ENCODE data around the gene SENP3. TPM values are rescaled to one million over a fixed set of nuclear protein-coding genes. Genes with fewer than 3 reads are reported as not detected.

Gene SENP3
- total RNA-seq (2022; extraction: Qiagen RNA extraction; ENCODE audit: low read depth) = 96.5 to 108 TPM (median 105 TPM) in 5 replicates

GRCh38 chr17:7561589-7562207 lies at the start of gene SENP3:
Gene SENP3 (plus strand): TSS chr17:7561919. CDS start chr17:7563077, 1,158 bp downstream.

DNA sequence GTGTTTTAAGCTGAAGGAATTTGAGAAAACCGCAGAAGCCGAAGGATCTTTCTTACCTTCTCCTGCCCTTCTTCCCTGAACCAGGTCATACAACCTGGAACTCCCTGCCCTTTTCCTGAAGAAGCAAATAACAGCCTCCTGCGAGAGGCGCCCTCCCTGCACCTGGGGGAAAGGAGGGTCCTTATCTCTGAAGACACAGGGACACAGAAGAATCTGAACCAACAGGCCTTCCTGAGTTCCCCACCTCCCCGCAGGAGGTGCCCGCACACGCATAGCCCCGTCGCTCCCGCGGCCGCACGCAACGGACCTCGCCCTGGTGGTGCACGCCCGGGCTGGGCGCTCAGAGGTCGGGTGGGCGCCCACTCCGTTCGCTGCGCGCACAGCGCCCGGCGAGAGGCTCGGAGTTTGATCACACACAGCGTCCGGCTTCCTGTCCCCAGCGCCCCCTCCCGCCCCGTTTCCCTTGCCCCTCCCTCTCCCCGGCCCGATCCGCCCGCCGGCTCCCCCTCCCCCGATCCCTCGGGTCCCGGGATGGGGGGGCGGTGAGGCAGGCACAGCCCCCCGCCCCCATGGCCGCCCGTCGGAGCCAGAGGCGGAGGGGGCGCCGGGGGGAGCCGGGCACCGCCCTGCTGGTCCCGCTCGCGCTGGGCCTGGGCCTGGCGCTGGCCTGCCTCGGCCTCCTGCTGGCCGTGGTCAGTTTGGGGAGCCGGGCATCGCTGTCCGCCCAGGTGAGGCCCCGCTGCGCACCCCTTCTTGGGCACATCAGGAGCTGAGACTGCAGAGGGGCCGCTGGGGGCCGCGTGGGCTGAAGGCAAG lies 12.9 kb upstream of the SENP3 start, which contains the start of gene TNFSF12:
TSS of gene TNFSF12 (plus strand) at position 474 of the 816 bp plus-strand sequence. CDS start at position 570, 96 bp downstream.

GRCh38 chr17:7558544-7559319 lies 3.0 kb upstream of the SENP3 start, which contains the start of gene TNFSF13:
Gene TNFSF13 (plus strand): TSS chr17:7558750. CDS start chr17:7559040, 290 bp downstream.

GRCh38 chr17:7579001-7579833 lies 17.5 kb downstream of the SENP3 start, which contains the start of gene CD68:
Gene CD68 (plus strand): TSS chr17:7579638. CDS start chr17:7579678, 40 bp downstream.

DNA sequence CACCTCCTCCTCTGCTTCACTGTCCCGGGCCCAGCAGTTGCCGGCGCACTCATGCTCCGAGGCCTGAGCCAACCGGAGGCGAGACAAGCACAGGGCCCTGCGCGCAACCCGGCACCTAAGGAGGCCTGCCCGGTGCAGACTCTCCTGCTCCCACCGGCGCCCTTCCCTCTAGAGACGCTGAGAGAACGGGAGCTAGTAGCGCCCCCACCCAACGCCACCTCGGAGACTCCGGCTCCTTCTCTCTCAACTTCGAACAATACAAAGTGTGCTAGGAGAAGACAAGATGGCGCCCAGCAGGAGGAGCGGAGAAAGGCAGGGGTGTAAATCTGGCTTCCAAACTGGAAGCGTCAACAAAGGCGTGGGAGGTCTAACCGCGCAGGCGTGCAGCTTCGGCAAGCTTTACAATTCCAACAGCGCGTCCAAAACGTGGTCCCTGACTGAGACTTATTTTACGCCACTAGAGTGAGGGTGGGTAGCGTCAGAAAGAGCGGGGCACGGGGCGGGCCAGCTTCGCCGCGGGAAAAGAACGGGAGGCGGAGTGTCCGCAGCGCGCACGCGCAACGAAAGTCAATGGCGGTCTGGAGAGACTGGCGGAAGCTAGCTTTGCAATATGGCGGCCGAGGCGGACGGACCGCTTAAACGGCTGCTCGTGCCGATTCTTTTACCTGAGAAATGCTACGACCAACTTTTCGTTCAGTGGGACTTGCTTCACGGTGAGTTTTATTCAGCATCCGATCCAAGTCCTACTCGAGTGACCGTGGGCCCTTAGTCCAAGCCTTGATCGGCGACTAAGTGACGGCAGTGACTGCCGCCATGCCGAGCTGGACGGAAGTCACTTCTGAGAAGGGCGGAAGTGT lies 21.8 kb downstream of the SENP3 start, which contains the start of gene MPDU1:
TSS of gene MPDU1 (plus strand) at position 600 of the 857 bp plus-strand sequence. CDS start at position 611, 11 bp downstream.

GRCh38 chr17:7589891-7590691 lies 28.4 kb downstream of the SENP3 start, which contains the start of gene SOX15:
Gene SOX15 (minus strand): TSS chr17:7590094. CDS start chr17:7589676, 418 bp downstream.

DNA sequence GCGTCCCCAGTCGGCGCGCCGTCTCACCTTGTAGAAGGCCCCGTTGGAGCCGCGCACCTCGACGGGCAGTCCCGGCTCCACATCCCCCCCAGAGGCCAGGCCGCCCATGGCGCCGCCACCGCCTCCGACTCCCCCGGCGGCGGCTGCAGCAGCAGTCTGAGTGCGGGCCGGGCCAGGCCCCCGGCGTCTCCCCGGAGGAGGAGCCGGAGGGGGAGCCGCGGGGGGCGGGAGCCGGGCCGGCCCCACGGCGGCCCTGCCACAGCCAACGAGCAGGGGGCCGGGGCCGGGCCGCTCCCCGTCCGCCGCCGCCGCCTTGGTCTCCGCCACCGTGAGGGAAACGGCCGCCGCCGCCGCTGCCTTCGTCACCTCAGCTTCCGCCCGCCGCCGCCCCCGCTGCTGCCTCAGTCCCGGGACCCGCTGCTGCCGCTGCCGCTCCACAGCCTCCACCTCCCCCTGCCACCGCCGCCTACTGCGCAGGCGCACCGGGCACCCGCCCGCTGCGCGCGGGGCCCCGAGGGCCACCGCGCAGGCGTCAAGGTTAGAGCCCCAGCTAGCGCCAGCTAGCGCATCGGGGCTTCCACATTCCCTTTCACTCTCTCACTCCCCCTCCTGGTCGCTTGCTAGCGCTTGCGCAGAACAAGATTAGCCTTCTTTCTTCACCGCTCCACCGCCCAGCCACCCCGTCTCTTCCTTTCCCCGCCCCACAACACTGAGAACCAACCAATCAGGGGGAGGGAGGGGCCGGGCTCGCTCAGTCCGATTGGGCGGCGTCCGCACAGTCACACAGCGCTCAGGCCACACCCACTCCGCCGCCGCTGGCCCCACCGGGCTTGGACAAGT lies 52.9 kb downstream of the SENP3 start, which contains the start of gene FXR2:
TSS of gene FXR2 (minus strand) at position 473 of the 840 bp plus-strand sequence. CDS start at position 108, 365 bp downstream.

Other genes starting within 250 kb of the SENP3 start
- gene GPS2, start 246.6 kb upstream of the SENP3 start, total RNA-seq (2022; extraction: Qiagen RNA extraction; ENCODE audit: low read depth) = 96.6 to 116 TPM (median 107 TPM) in 5 replicates
- 17.1 to 38.9 TPM (median 32.2 TPM) in 5 replicates for gene NEURL4, start 232.6 kb upstream of the SENP3 start, total RNA-seq (2022; extraction: Qiagen RNA extraction; ENCODE audit: low read depth)
- gene ACAP1, start 225.4 kb upstream of the SENP3 start, total RNA-seq (2022; extraction: Qiagen RNA extraction; ENCODE audit: low read depth) = 2.9 to 5.3 TPM (median 3.1 TPM) in 5 replicates
- gene KCTD11, start 209.8 kb upstream of the SENP3 start, total RNA-seq (2022; extraction: Qiagen RNA extraction; ENCODE audit: low read depth) = 10.1 to 14.9 TPM (median 13.1 TPM) in 5 replicates
- gene TMEM95, start 206.8 kb upstream of the SENP3 start, total RNA-seq (2022; extraction: Qiagen RNA extraction; ENCODE audit: low read depth) = not detected in 5 replicates
- gene TNK1, start 180.8 kb upstream of the SENP3 start, total RNA-seq (2022; extraction: Qiagen RNA extraction; ENCODE audit: low read depth) = 1.3 to 1.9 TPM (median 1.8 TPM) in 5 replicates
- 29.3 to 48.8 TPM (median 39.6 TPM) in 5 replicates for gene PLSCR3, start 167.4 kb upstream of the SENP3 start, total RNA-seq (2022; extraction: Qiagen RNA extraction; ENCODE audit: low read depth)
- gene TMEM256, start 157.8 kb upstream of the SENP3 start, total RNA-seq (2022; extraction: Qiagen RNA extraction; ENCODE audit: low read depth) = 179 to 229 TPM (median 210 TPM) in 5 replicates
- gene NLGN2, start 154.1 kb upstream of the SENP3 start, total RNA-seq (2022; extraction: Qiagen RNA extraction; ENCODE audit: low read depth) = 11.6 to 21.8 TPM (median 19.1 TPM) in 5 replicates
- not detected in 5 replicates for gene SPEM1, start 141.6 kb upstream of the SENP3 start, total RNA-seq (2022; extraction: Qiagen RNA extraction; ENCODE audit: low read depth)
- not detected in 5 replicates for gene SPEM2, start 136.3 kb upstream of the SENP3 start, total RNA-seq (2022; extraction: Qiagen RNA extraction; ENCODE audit: low read depth)
- not detected in 5 replicates for gene SPEM3, start 133.1 kb upstream of the SENP3 start, total RNA-seq (2022; extraction: Qiagen RNA extraction; ENCODE audit: low read depth)
- gene TMEM102, start 126.5 kb upstream of the SENP3 start, total RNA-seq (2022; extraction: Qiagen RNA extraction; ENCODE audit: low read depth) = 9.4 to 14.9 TPM (median 13.7 TPM) in 5 replicates
- 0.99 to 1.7 TPM (median 1.0 TPM) in 5 replicates for gene FGF11, start 122.4 kb upstream of the SENP3 start, total RNA-seq (2022; extraction: Qiagen RNA extraction; ENCODE audit: low read depth)
- 6.9 to 9.9 TPM (median 9.7 TPM) in 5 replicates for gene CHRNB1, start 116.9 kb upstream of the SENP3 start, total RNA-seq (2022; extraction: Qiagen RNA extraction; ENCODE audit: low read depth)
- gene ZBTB4, start 82.3 kb upstream of the SENP3 start, total RNA-seq (2022; extraction: Qiagen RNA extraction; ENCODE audit: low read depth) = 18.5 to 27.9 TPM (median 24.6 TPM) in 5 replicates
- not detected in 5 replicates for gene SLC35G6, start 80.5 kb upstream of the SENP3 start, total RNA-seq (2022; extraction: Qiagen RNA extraction; ENCODE audit: low read depth)
- gene POLR2A, start 77.6 kb upstream of the SENP3 start, total RNA-seq (2022; extraction: Qiagen RNA extraction; ENCODE audit: low read depth) = 47.9 to 98.5 TPM (median 85.3 TPM) in 5 replicates
- gene TNFSF12, start 12.9 kb upstream of the SENP3 start, total RNA-seq (2022; extraction: Qiagen RNA extraction; ENCODE audit: low read depth) = 7.8 to 14.5 TPM (median 12.5 TPM) in 5 replicates
- 0.09 to 1.5 TPM (median 0.57 TPM) in 5 replicates for gene TNFSF13, start 3.2 kb upstream of the SENP3 start, total RNA-seq (2022; extraction: Qiagen RNA extraction; ENCODE audit: low read depth)
- gene CD68, start 17.7 kb downstream of the SENP3 start, total RNA-seq (2022; extraction: Qiagen RNA extraction; ENCODE audit: low read depth) = 23.3 to 40.6 TPM (median 33.0 TPM) in 5 replicates
- gene MPDU1, start 21.9 kb downstream of the SENP3 start, total RNA-seq (2022; extraction: Qiagen RNA extraction; ENCODE audit: low read depth) = 110 to 132 TPM (median 116 TPM) in 5 replicates
- 0.22 to 0.34 TPM (median 0.30 TPM) in 5 replicates for gene SOX15, start 28.2 kb downstream of the SENP3 start, total RNA-seq (2022; extraction: Qiagen RNA extraction; ENCODE audit: low read depth)
- gene FXR2, start 53.0 kb downstream of the SENP3 start, total RNA-seq (2022; extraction: Qiagen RNA extraction; ENCODE audit: low read depth) = 45.1 to 62.0 TPM (median 57.6 TPM) in 5 replicates
- 58.1 to 95.8 TPM (median 79.3 TPM) in 5 replicates for gene SAT2, start 65.9 kb downstream of the SENP3 start, total RNA-seq (2022; extraction: Qiagen RNA extraction; ENCODE audit: low read depth)
- gene SHBG, start 68.2 kb downstream of the SENP3 start, total RNA-seq (2022; extraction: Qiagen RNA extraction; ENCODE audit: low read depth) = 0.32 to 1.1 TPM (median 0.62 TPM) in 5 replicates
- gene ATP1B2, start 89.0 kb downstream of the SENP3 start, total RNA-seq (2022; extraction: Qiagen RNA extraction; ENCODE audit: low read depth) = 0.20 to 0.74 TPM (median 0.22 TPM) in 5 replicates
- gene TP53, start 125.6 kb downstream of the SENP3 start, total RNA-seq (2022; extraction: Qiagen RNA extraction; ENCODE audit: low read depth) = 38.9 to 53.5 TPM (median 49.6 TPM) in 5 replicates
- gene WRAP53, start 126.6 kb downstream of the SENP3 start, total RNA-seq (2022; extraction: Qiagen RNA extraction; ENCODE audit: low read depth) = 24.4 to 43.8 TPM (median 40.2 TPM) in 5 replicates
- 1.2 to 1.7 TPM (median 1.5 TPM) in 5 replicates for gene EFNB3, start 143.3 kb downstream of the SENP3 start, total RNA-seq (2022; extraction: Qiagen RNA extraction; ENCODE audit: low read depth)
- gene DNAH2, start 155.8 kb downstream of the SENP3 start, total RNA-seq (2022; extraction: Qiagen RNA extraction; ENCODE audit: low read depth) = 0.01 TPM in 3 of 5 replicates, not detected in the others